ENCODE measurements around the gene BMPR1B. TPM values are rescaled to one million over a fixed set of nuclear protein-coding genes. Genes with fewer than 3 reads are reported as not detected.

BMPR1B gene
- total and polyA plus RNA-seq, 4 donors, result 0.27 to 0.70 (median 0.48) TPM

GRCh38 chr4:94889946-94890345 is 132.2 kb downstream of the BMPR1B start (continued):
- TF ChIP-seq ZBTB33 (IDR thresholded peaks at IDR 0.05) (no peak), HNF4A (conservative IDR thresholded peaks at IDR 0.05) (no peak), FOXA2 (IDR thresholded peaks at IDR 0.05) (no peak), NR2F2 (IDR thresholded peaks at IDR 0.05) (no peak), TAF1 (conservative IDR thresholded peaks at IDR 0.05) (no peak), EGR1 (IDR thresholded peaks at IDR 0.05; ENCODE audit: low read depth in 2 of 2) (no peak), JUND (IDR thresholded peaks at IDR 0.05) (no peak), FOXA1 (IDR thresholded peaks at IDR 0.05) (no peak)

GRCh38 chr4:94890579-94890978 is 132.8 kb downstream of the BMPR1B start:
- no peak for DNase-seq (ENCODE audit: low spot score)
- no peak overlapping the region for H3K9ac ChIP-seq (ENCODE audit: low read depth in 1 of 2, low read length in 2 of 2)
- no peaks in the 10 kb centered on the region for H3K27me3 ChIP-seq (ENCODE audit: control insufficient read depth in 4 of 4, insufficient read depth in 4 of 4, low read length in 3 of 4)
- H3K4me1 ChIP-seq (ENCODE audit: control insufficient read depth in 4 of 4, insufficient read depth in 4 of 4, low read length in 3 of 4), result no peaks in the 10 kb centered on the region
- TF ChIP-seq NR2F2 (IDR thresholded peaks at IDR 0.05), result no peak
- TF ChIP-seq RAD21 (IDR thresholded peaks at IDR 0.05), result no peak
- no peak for TF ChIP-seq SP1 (IDR thresholded peaks at IDR 0.05)
- no peak for TF ChIP-seq JUND (IDR thresholded peaks at IDR 0.05)
- TF ChIP-seq MAX (IDR thresholded peaks at IDR 0.05), result no peak
- TF ChIP-seq ZBTB33 (IDR thresholded peaks at IDR 0.05), result no peak
- TF ChIP-seq FOXA1 (IDR thresholded peaks at IDR 0.05), result no peak
- TF ChIP-seq FOXA2 (IDR thresholded peaks at IDR 0.05), result no peak
- TF ChIP-seq RXRA (IDR thresholded peaks at IDR 0.05), result no peak
- no peaks in the 10 kb centered on the region for H3K36me3 ChIP-seq (ENCODE audit: control insufficient read depth in 4 of 4, insufficient read depth in 3 of 4, low read depth in 1 of 4, low read length in 3 of 4)
- H3K9me3 ChIP-seq (ENCODE audit: control insufficient read depth in 4 of 4, low read length in 3 of 4), result peaks cover 0 to 5% (median 2%) of the 10 kb centered on the region in 4 donors
- WGBS, result 89% methylated on average over 3 of the region's 3 CpGs
- no peak overlapping the region for H3K27ac ChIP-seq (ENCODE audit: low read depth in 1 of 2, low read length in 2 of 2)
- no peak overlapping the region for H3K4me3 ChIP-seq (ENCODE audit: low read depth in 1 of 3, low read length in 3 of 3)

GRCh38 chr4:94892051-94892450 is 134.3 kb downstream of the BMPR1B start:
- no peak for DNase-seq (ENCODE audit: low spot score)
- H3K9ac ChIP-seq (ENCODE audit: low read depth in 1 of 2, low read length in 2 of 2), result no peak overlapping the region
- H3K4me1 ChIP-seq (ENCODE audit: control insufficient read depth in 4 of 4, insufficient read depth in 4 of 4, low read length in 3 of 4), result peaks cover 0 to 2% (median 0%) of the 10 kb centered on the region in 4 donors
- no peak overlapping the region for H3K27ac ChIP-seq (ENCODE audit: low read depth in 1 of 2, low read length in 2 of 2)
- 75% methylated on average over 7 of the region's 7 CpGs for WGBS
- no peak for TF ChIP-seq MAX (IDR thresholded peaks at IDR 0.05)
- TF ChIP-seq FOXA1 (IDR thresholded peaks at IDR 0.05), result no peak
- no peak for TF ChIP-seq HNF4G (IDR thresholded peaks at IDR 0.05)
- no peak for TF ChIP-seq HNF4A (conservative IDR thresholded peaks at IDR 0.05)
- TF ChIP-seq FOXA2 (IDR thresholded peaks at IDR 0.05), result no peak
- TF ChIP-seq NR2F2 (IDR thresholded peaks at IDR 0.05), result no peak
- no peak for TF ChIP-seq CTCF (IDR thresholded peaks at IDR 0.05; ENCODE audit: low read depth, low read length, missing input control)
- TF ChIP-seq SP1 (IDR thresholded peaks at IDR 0.05), result no peak
- TF ChIP-seq REST (IDR thresholded peaks at IDR 0.05), result no peak
- no peak for TF ChIP-seq YY1 (IDR thresholded peaks at IDR 0.05)
- no peak overlapping the region for H3K4me3 ChIP-seq (ENCODE audit: low read depth in 1 of 3, low read length in 3 of 3)
- H3K27me3 ChIP-seq (ENCODE audit: control insufficient read depth in 4 of 4, insufficient read depth in 4 of 4, low read length in 3 of 4), result no peaks in the 10 kb centered on the region
- no peaks in the 10 kb centered on the region for H3K36me3 ChIP-seq (ENCODE audit: control insufficient read depth in 4 of 4, insufficient read depth in 3 of 4, low read depth in 1 of 4, low read length in 3 of 4)
- peaks cover 0 to 5% (median 2%) of the 10 kb centered on the region in 4 donors for H3K9me3 ChIP-seq (ENCODE audit: control insufficient read depth in 4 of 4, low read length in 3 of 4)

Measured in liver (tissue), 9 donors.